ENCODE data around the gene TEAD1. TPM values are rescaled to one million over a fixed set of nuclear protein-coding genes. Genes with fewer than 3 reads are reported as not detected.

TEAD1 gene
- polyA plus RNA-seq, 2 of the 4 experiments (the other 2 are of a cell fraction): 111 to 112 TPM

DNA sequence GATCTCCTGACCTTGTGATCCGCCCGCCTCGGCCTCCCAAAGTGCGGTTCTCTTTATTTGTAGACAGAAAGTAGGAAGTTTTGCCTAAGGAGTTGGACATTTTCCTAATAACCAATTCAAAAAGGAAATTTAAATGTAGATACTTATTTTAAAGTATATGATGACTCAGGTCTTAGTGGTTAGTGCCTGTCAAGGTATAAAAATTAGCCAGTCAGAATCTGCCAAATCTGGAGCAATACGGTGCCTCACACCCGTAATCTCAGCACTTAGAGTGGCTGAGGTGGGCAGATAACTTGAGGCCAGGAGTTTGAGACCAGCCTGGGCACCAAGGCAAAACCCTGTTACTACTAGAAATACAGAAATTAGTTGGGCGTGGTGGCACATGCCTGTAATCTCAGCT, 248.2 kb downstream of the TEAD1 start:
- no peaks in the 10 kb centered on the region for H3K4me1 ChIP-seq
- WGBS (ENCODE audit: missing lambda C conversion rate): 76% methylated on average over 4 of the region's 7 CpGs
- H3K4me3 ChIP-seq: no peak overlapping the region
- H3K27ac ChIP-seq: no peak overlapping the region
- no peak overlapping the region for H3K4me2 ChIP-seq
- no peaks in the 10 kb centered on the region for H3K9me3 ChIP-seq
- no peak for ATAC-seq
- ChIA-PET POLR2A (interaction anchor here (0.7 kb wide), 1 partner anchor 9 kb away, joined by 3 read pairs; no protein-coding TSS in a partner anchor), CTCF (interaction anchor here (0.6 to 1.6 kb wide), 5 partner anchors 8 to 591 kb away, joined by 3 to 6 read pairs (median 4); no protein-coding TSS in a partner anchor)
- no peak for FAIRE-seq
- DNase-seq (ENCODE audit: low read depth in 1 of 2, low spot score in 1 of 2): no peak
- TF ChIP-seq RNF2 (IDR thresholded peaks at IDR 0.05; ENCODE audit: borderline replicate concordance, low read depth): no peak
- TF ChIP-seq, protein P1, sequence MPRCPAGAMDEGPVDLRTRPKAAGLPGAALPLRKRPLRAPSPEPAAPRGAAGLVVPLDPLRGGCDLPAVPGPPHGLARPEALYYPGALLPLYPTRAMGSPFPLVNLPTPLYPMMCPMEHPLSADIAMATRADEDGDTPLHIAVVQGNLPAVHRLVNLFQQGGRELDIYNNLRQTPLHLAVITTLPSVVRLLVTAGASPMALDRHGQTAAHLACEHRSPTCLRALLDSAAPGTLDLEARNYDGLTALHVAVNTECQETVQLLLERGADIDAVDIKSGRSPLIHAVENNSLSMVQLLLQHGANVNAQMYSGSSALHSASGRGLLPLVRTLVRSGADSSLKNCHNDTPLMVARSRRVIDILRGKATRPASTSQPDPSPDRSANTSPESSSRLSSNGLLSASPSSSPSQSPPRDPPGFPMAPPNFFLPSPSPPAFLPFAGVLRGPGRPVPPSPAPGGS (IDR thresholded peaks at IDR 0.05): no peak

DNA sequence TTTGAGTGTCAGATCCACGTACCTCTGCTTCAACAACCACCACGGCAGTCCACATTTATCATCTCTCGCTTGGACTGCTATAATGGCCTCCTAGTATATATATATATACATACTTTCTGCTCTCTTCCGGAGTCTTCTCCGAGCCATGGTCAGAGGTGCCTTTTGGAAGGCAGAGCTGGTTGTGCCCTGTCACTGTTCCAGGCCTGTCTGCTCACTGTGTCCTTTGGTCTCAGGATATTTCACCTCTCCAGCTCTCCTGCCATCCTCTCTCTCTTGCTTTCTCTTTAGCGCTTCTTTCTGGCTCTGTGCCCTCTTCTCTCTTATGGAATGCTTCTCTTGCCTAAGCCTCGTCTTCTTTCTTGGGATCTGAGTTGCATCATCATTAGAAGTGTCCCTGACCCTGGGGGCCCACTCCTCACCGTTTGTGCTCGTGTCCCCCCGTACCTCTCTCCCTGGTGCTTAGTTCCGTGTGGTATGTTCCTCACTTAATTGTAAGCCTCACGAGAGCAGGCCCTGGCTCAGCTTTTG, 248.8 kb downstream of the TEAD1 start:
- Histone ChIP-seq H3K4me2 (no peak overlapping the region), H3K27ac (no peak overlapping the region), H3K9me3 (no peaks in the 10 kb centered on the region), H3K4me3 (no peak overlapping the region), H3K4me1 (no peaks in the 10 kb centered on the region)
- ChIA-PET CTCF (interaction anchor here (0.6 to 1.6 kb wide), 7 partner anchors 9 to 592 kb away, joined by 3 to 6 read pairs (median 4); no protein-coding TSS in a partner anchor), POLR2A (no interaction called here)
- TF ChIP-seq, protein P2, sequence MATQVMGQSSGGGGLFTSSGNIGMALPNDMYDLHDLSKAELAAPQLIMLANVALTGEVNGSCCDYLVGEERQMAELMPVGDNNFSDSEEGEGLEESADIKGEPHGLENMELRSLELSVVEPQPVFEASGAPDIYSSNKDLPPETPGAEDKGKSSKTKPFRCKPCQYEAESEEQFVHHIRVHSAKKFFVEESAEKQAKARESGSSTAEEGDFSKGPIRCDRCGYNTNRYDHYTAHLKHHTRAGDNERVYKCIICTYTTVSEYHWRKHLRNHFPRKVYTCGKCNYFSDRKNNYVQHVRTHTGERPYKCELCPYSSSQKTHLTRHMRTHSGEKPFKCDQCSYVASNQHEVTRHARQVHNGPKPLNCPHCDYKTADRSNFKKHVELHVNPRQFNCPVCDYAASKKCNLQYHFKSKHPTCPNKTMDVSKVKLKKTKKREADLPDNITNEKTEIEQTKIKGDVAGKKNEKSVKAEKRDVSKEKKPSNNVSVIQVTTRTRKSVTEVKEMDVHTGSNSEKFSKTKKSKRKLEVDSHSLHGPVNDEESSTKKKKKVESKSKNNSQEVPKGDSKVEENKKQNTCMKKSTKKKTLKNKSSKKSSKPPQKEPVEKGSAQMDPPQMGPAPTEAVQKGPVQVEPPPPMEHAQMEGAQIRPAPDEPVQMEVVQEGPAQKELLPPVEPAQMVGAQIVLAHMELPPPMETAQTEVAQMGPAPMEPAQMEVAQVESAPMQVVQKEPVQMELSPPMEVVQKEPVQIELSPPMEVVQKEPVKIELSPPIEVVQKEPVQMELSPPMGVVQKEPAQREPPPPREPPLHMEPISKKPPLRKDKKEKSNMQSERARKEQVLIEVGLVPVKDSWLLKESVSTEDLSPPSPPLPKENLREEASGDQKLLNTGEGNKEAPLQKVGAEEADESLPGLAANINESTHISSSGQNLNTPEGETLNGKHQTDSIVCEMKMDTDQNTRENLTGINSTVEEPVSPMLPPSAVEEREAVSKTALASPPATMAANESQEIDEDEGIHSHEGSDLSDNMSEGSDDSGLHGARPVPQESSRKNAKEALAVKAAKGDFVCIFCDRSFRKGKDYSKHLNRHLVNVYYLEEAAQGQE (IDR thresholded peaks at IDR 0.05): no peak
- TF ChIP-seq MAFK (IDR thresholded peaks at IDR 0.05; ENCODE audit: partially characterized antibody): no peak
- no peak for DNase-seq (ENCODE audit: low read depth in 1 of 2, low spot score in 1 of 2)
- 94% methylated on average over 12 of the region's 12 CpGs for WGBS (ENCODE audit: missing lambda C conversion rate)
- no peak for FAIRE-seq
- ATAC-seq: no peak; a peak in 1 of 6 replicates

DNA sequence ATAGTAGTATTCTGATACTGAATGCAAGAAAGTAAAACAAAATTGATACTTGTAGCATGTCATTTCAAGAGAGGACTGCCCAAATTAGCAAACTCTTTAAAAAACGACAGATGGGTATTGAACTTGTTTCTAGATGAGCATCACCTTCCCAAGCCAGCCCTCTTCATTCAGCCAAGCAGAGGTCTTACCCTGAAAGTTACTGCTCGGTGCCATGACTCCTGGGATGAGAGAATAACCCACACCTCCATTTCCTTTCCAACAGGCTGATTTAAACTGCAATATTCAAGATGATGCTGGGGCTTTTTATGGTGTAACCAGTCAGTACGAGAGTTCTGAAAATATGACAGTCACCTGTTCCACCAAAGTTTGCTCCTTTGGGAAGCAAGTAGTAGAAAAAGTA, 250.4 kb downstream of the TEAD1 start:
- Histone ChIP-seq H3K4me2 (no peak overlapping the region), H3K4me1 (no peaks in the 10 kb centered on the region), H3K9me3 (no peaks in the 10 kb centered on the region), H3K27ac (no peak overlapping the region), H3K4me3 (no peak overlapping the region)
- ATAC-seq (no peak), FAIRE-seq (no peak), DNase-seq (ENCODE audit: low read depth in 1 of 2, low spot score in 1 of 2) (no peak)
- WGBS (ENCODE audit: missing lambda C conversion rate): 85% methylated on average over 3 of the region's 3 CpGs
- ChIA-PET POLR2A (no interaction called here), CTCF (no interaction called here)
- no peak for TF ChIP-seq FOSL2 (IDR thresholded peaks at IDR 0.05)
- no peak for TF ChIP-seq FOSL2 (CRISPR knock-in tag; IDR thresholded peaks at IDR 0.05)
- TF ChIP-seq, protein P3, sequence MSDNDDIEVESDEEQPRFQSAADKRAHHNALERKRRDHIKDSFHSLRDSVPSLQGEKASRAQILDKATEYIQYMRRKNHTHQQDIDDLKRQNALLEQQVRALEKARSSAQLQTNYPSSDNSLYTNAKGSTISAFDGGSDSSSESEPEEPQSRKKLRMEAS (IDR thresholded peaks at IDR 0.05): no peak
- TF ChIP-seq ZC3H11A (IDR thresholded peaks at IDR 0.05): no peak
- no peak for TF ChIP-seq SREBF2 (IDR thresholded peaks at IDR 0.05)
- TF ChIP-seq, protein P4, sequence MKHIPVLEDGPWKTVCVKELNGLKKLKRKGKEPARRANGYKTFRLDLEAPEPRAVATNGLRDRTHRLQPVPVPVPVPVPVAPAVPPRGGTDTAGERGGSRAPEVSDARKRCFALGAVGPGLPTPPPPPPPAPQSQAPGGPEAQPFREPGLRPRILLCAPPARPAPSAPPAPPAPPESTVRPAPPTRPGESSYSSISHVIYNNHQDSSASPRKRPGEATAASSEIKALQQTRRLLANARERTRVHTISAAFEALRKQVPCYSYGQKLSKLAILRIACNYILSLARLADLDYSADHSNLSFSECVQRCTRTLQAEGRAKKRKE (CRISPR knock-in tag; IDR thresholded peaks at IDR 0.05; ENCODE audit: low read depth): no peak
- TF ChIP-seq HOXB13 (CRISPR knock-in tag; IDR thresholded peaks at IDR 0.05; ENCODE audit: low read depth): no peak
- TF ChIP-seq, protein P5, sequence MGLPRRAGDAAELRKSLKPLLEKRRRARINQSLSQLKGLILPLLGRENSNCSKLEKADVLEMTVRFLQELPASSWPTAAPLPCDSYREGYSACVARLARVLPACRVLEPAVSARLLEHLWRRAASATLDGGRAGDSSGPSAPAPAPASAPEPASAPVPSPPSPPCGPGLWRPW (IDR thresholded peaks at IDR 0.05): no peak
- TF ChIP-seq ZNF302 (CRISPR knock-in tag; IDR thresholded peaks at IDR 0.05): no peak
- TF ChIP-seq, protein P6, sequence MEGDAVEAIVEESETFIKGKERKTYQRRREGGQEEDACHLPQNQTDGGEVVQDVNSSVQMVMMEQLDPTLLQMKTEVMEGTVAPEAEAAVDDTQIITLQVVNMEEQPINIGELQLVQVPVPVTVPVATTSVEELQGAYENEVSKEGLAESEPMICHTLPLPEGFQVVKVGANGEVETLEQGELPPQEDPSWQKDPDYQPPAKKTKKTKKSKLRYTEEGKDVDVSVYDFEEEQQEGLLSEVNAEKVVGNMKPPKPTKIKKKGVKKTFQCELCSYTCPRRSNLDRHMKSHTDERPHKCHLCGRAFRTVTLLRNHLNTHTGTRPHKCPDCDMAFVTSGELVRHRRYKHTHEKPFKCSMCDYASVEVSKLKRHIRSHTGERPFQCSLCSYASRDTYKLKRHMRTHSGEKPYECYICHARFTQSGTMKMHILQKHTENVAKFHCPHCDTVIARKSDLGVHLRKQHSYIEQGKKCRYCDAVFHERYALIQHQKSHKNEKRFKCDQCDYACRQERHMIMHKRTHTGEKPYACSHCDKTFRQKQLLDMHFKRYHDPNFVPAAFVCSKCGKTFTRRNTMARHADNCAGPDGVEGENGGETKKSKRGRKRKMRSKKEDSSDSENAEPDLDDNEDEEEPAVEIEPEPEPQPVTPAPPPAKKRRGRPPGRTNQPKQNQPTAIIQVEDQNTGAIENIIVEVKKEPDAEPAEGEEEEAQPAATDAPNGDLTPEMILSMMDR (IDR thresholded peaks at IDR 0.05): no peak
- TF ChIP-seq, protein P2 (IDR thresholded peaks at IDR 0.05): no peak
- TF ChIP-seq CHD2 (IDR thresholded peaks at IDR 0.05; ENCODE audit: low read length, partially characterized antibody): no peak
- TF ChIP-seq RAD21 (conservative IDR thresholded peaks at IDR 0.05 in 1 of 2, IDR thresholded peaks at IDR 0.05 in 1 of 2): no peak
- no peak for TF ChIP-seq TFCP2L1 (CRISPR knock-in tag; IDR thresholded peaks at IDR 0.05)
- no peak for TF ChIP-seq BHLHE40 (IDR thresholded peaks at IDR 0.05; ENCODE audit: low read depth, low read length)
- no peak for TF ChIP-seq JUNB (IDR thresholded peaks at IDR 0.05)
- TF ChIP-seq NR3C1 (IDR thresholded peaks at IDR 0.05): no peak
- TF ChIP-seq EP300 (IDR thresholded peaks at IDR 0.05): no peak
- no peak for TF ChIP-seq GATA3 (IDR thresholded peaks at IDR 0.05; ENCODE audit: borderline replicate concordance)

All from A549 (cell line).